GM23338 (cell line): ENCODE measurements around the gene CTNNA2. TPM values are rescaled to one million over a fixed set of nuclear protein-coding genes. Genes with fewer than 3 reads are reported as not detected.

ENCODE experiments used
- ATAC-seq: fragments of 200-7000 bp; cut with Tn5 transposase; 3 replicates; pipeline ENCODE4 v1.9.1; 2020
- DNase-seq: peaks from one replicate; pipeline ENCODE4 v3.0.0-alpha.2; 2015; ENCODE audit warnings: low spot score
- H2AFZ ChIP-seq: fragments of 200-600 bp; sonication (generic); 2 replicates; pipeline ENCODE4 v1.8.0; 2016; ENCODE audit warnings: antibody characterized with exemption, mild to moderate bottlenecking, moderate library complexity
- H3F3A ChIP-seq: fragments of 200-600 bp; sonication (generic); replicated peaks from 2 replicates; pipeline ENCODE4 v1.8.0; 2017; ENCODE audit warnings: antibody characterized with exemption, mixed run types, low read depth
- H3K27ac ChIP-seq: fragments of 200-600 bp; sonication (generic); 2 replicates; pipeline ENCODE4 v1.6.1; 2016; ENCODE audit warnings: low read depth
- H3K27me3 ChIP-seq: fragments of 200-600 bp; sonication (generic); 2 replicates; pipeline ENCODE4 v1.8.0; 2016; ENCODE audit warnings: mild to moderate bottlenecking, mixed run types, moderate library complexity; ENCODE audit not compliant: insufficient read depth
- H3K36me3 ChIP-seq: fragments of 200-600 bp; sonication (generic); 2 replicates; pipeline ENCODE4 v1.8.0; 2016; ENCODE audit warnings: mild to moderate bottlenecking; ENCODE audit not compliant: insufficient read depth
- H3K4me1 ChIP-seq: fragments of 200-600 bp; sonication (generic); 2 replicates; pipeline ENCODE4 v1.8.0; 2016; ENCODE audit warnings: mild to moderate bottlenecking, moderate library complexity; ENCODE audit not compliant: insufficient read depth
- H3K4me2 ChIP-seq: fragments of 200-600 bp; sonication (generic); 2 replicates; pipeline ENCODE4 v1.7.1; 2017; ENCODE audit warnings: mixed run types
- H3K4me3 ChIP-seq: fragments of 200-600 bp; sonication (generic); 2 replicates; pipeline ENCODE4 v1.6.1; 2016; ENCODE audit warnings: mixed run types
- H3K79me2 ChIP-seq: fragments of 200-600 bp; sonication (generic); replicated peaks from 2 replicates; pipeline ENCODE4 v1.8.0; 2017; ENCODE audit warnings: mild to moderate bottlenecking; ENCODE audit not compliant: insufficient read depth
- H3K9me2 ChIP-seq: fragments of 200-600 bp; sonication (generic); 2 replicates; pipeline ENCODE4 v1.8.0; 2017; ENCODE audit not compliant: insufficient read depth
- H4K20me1 ChIP-seq: fragments of 200-600 bp; sonication (generic); replicated peaks from 2 replicates; pipeline ENCODE4 v1.8.0; 2017; ENCODE audit warnings: mild to moderate bottlenecking; ENCODE audit not compliant: insufficient read depth
- H3K27ac Mint-ChIP-seq: 2 replicates; pipeline ENCODE4 v1.8.0; 2020; ENCODE audit warnings: inconsistent platforms, mild to moderate bottlenecking, moderate library complexity, mixed read lengths
- H3K27me3 Mint-ChIP-seq: 3 replicates; pipeline ENCODE4 v1.8.0; 2022; ENCODE audit warnings: low read depth, mild to moderate bottlenecking, moderate library complexity, mixed read lengths, inconsistent platforms; ENCODE audit not compliant: insufficient read depth, poor library complexity
- H3K36me3 Mint-ChIP-seq: 3 replicates; pipeline ENCODE4 v1.8.0; 2021; ENCODE audit warnings: low read depth, mild to moderate bottlenecking, inconsistent platforms, moderate library complexity, mixed read lengths
- H3K4me1 Mint-ChIP-seq: 3 replicates; pipeline ENCODE4 v1.8.0; 2020; ENCODE audit warnings: mild to moderate bottlenecking, inconsistent platforms, mixed read lengths
- H3K4me3 Mint-ChIP-seq: 3 replicates; pipeline ENCODE4 v1.8.0; 2021; ENCODE audit warnings: moderate library complexity, mild to moderate bottlenecking, inconsistent platforms, mixed read lengths
- H3K9me3 Mint-ChIP-seq: 3 replicates; pipeline ENCODE4 v1.8.0; 2020; ENCODE audit warnings: moderate library complexity, mild to moderate bottlenecking, inconsistent platforms, mixed read lengths
- ETS1 ChIP-seq: IDR thresholded peaks from 2 replicates; pipeline ENCODE4 v1.6.1; 2016; ENCODE audit warnings: antibody characterized with exemption
- EZH2 ChIP-seq: fragments of 200-600 bp; sonication (generic); IDR thresholded peaks from one replicate; pipeline ENCODE4 v1.8.0; 2017; ENCODE audit warnings: antibody characterized with exemption, mild to moderate bottlenecking, low read depth; ENCODE audit not compliant: unreplicated experiment
- NANOG ChIP-seq: IDR thresholded peaks from 2 replicates; pipeline ENCODE4 v1.6.1; 2016; ENCODE audit warnings: antibody characterized with exemption, borderline replicate concordance
- REST ChIP-seq: IDR thresholded peaks from one replicate; pipeline ENCODE4 v1.6.1; 2018; ENCODE audit warnings: antibody characterized with exemption; ENCODE audit not compliant: unreplicated experiment
- ZNF462 ChIP-seq: fragments of 250-450 bp; sonication (Bioruptor Pico); IDR thresholded peaks from 2 replicates; pipeline ENCODE4 v1.5.0; 2020; ENCODE audit warnings: mild to moderate bottlenecking, moderate library complexity
- polyA plus RNA-seq: library from polyadenylated mRNA; unstranded; fragments of >200 nt; fragmentation: Nextera tagmentation; extraction: Ambion mirVana; gene quantifications from 2 replicates; pipeline ENCODE4 v1.2.1, GENCODE V29; 2016
- total RNA-seq: library from RNA; depleted of rRNA; stranded (reverse); fragments of >200 nt; shearing (Covaris generic); gene quantifications from 2 replicates; pipeline ENCODE4 v1.2.3, GENCODE V29; 2014

The CTNNA2 gene
- total and polyA plus RNA-seq, 2 experiments from 2014 or later: 6.4 to 15.6 TPM

- TF ChIP-seq ZNF462 (CRISPR knock-in tag) (no peak), REST (no peak)
These were observed 1111.2 kb downstream of the CTNNA2 start (continued) for GRCh38 chr2:80624062-80624461.

GRCh38 chr2:80634590-80634989, 1121.7 kb downstream of the CTNNA2 start:
- Mint-ChIP-seq H3K4me1 (no peaks in the 10 kb centered on the region), H3K36me3 (no peaks in the 10 kb centered on the region), H3K4me3 (no peak overlapping the region), H3K27me3 (no peaks in the 10 kb centered on the region), H3K27ac (no peak overlapping the region), H3K9me3 (no peaks in the 10 kb centered on the region)
- DNase-seq (no peak), ATAC-seq (no peak)
- no peaks in the 10 kb centered on the region for H3K79me2 ChIP-seq
- no peaks in the 10 kb centered on the region for H3F3A ChIP-seq
- no peak overlapping the region for H3K4me2 ChIP-seq
- no peak overlapping the region for H3K27ac ChIP-seq
- no peak overlapping the region for H2AFZ ChIP-seq
- H3K9me2 ChIP-seq: no peaks in the 10 kb centered on the region
- no peaks in the 10 kb centered on the region for H3K4me1 ChIP-seq
- no peak overlapping the region for H3K4me3 ChIP-seq
- H4K20me1 ChIP-seq: no peaks in the 10 kb centered on the region
- no peaks in the 10 kb centered on the region for H3K27me3 ChIP-seq
- H3K36me3 ChIP-seq: no peaks in the 10 kb centered on the region
- TF ChIP-seq ETS1: no peak
- no peak for TF ChIP-seq ZNF462 (CRISPR knock-in tag)
- no peak for TF ChIP-seq NANOG
- TF ChIP-seq EZH2: no peak
